NCI-H82 (cell line): ENCODE data around the gene KRT6C.

Source experiments
- DNase-seq: peaks from one replicate; lab custom pipeline; 2025; lab: John Stamatoyannopoulos, UW

The KRT6C gene

GRCh38 chr12:52434760-52435530 is 38.7 kb downstream of the KRT6C start:
- DNase-seq = no peak

DNA sequence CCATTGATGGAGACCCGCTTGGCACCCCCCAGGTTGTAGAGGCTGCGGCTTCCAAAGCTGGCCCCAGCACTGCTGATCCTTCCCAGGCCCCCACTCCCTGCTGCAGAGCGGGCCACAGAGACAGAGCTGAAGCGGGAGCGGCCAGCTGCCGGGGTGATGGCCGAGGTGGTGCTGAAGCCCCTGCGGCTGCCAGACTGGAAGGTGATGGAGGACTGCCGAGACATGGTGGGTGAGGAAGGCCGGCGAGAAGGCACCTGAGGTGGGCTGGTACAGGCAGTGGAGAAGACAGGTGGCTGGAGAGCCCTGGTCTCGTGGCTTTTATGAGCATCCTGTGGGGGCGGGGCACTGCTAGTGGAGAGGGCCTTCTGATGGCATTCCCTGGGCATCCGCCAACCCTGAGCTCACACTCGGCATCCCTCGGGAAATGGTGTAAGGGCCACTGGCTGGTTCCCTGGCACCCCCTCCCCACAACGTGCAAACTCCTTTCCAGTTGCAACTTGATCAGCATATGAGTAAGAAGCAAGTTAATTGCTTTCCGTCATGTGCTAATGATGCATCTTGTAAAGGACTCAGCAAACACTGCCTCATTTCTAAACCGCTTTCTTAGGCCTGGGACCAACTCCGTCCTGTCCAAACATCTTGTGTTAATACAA is 39.4 kb downstream of the KRT6C start, which contains the start of gene KRT75:
KRT75 (minus strand) TSS at position 291 of the 653 bp plus-strand sequence; CDS start at position 224, 67 bp downstream.
- DNase-seq = no peak

- no peak for DNase-seq
These were observed 40.0 kb downstream of the KRT6C start for GRCh38 chr12:52433501-52434080.

GRCh38 chr12:52432559-52433207 is 40.9 kb downstream of the KRT6C start:
- no peak for DNase-seq

DNA sequence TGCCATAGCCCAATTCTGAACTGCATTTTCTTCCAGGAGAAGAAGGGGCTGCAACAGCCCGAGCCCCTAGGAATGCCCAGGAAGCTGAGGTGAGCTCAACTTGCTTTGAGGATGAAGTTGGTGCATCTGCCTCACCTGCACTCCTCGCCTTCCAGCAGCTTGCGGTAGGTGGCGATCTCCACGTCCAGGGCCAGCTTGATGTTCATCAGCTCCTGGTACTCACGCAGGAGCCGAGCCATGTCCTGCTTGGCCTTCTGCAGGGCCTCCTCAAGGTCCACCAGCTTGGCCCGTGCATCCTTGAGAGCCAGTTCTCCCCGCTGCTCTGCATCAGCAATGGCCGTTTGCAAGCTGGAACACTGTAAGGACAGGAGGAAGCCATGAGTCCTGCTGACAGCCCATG is 45.5 kb downstream of the KRT6C start:
- no peak for DNase-seq

DNA sequence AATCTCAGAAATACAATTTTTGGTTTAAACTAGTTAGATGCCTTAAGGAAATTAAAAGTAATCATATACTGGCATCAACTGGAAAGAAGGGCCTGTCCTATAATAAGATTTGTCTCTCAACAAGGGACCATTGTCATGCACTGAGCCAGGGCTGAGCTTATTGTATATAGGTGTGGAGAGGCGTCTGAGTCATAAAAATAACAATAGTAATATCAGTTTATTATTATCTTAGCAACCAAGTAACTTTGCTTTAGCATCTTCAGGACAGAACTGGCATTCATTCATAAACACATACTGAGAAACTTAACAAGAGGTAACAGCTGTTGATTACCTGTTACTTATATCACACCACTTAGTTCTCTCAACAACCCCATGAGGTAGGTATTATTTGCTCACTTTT is 46.5 kb downstream of the KRT6C start:
- DNase-seq = no peak

DNA sequence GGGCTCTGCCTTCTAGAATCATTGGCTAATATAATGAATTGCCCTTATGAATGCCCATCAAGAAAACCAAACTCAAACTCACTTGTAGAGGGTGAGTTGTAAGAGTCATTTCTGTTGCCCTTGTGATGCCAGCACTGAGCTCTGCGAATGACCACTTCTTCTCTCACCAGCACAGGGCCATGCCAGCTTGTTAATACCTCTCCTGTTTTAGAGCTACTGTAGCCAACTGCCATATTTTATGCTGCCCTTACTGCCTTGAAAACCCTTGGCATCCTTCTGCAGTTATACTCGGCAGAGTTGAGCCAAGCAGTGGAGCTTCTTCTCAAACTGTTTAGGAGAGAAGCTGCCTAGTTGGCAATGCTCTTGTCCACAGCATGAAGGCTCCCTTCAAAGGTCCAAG is 47.6 kb downstream of the KRT6C start:
- no peak for DNase-seq

GRCh38 chr12:52425466-52425865 is 48.1 kb downstream of the KRT6C start:
- no peak for DNase-seq

DNA sequence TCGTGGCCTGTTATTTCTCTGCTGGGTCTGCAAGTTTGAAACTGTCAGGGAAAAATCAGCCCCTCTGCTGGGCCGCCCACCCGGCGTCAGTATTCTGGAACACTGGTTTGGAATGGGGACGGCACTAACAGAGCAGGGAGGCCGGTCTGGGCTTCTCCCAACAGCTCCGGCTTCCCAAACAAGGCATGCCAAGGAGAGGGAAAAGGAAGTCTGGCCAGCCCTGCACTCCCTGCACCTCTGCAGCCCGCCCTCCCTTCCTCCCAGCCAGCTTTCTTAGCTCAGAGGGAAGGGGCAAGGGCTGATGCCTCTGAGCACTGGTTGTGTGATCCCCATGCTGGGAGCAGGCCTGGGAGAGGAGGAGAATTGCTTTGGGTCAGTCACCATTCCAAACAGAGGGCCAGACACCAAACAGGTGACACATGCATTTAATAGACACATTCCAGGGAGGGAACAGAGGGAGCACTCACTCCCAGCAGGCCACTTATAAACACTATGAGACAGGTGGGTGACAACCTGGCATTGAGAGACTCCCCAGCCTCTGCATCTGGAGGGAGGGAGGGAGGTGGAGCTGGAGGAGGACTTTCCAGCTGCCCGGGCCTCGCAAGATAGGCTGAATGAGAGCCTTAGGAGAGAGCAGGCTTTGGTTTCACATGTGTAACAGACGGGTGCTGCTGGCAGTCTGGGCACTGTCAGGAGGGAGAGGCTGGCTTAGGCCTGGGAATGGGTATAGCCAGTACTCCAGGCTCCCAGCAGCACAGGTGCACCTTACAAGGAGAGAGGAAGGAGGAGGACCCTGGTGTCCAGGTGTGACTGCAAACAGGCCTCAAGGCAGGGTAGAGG is 49.7 kb downstream of the KRT6C start:
- DNase-seq = no peak

GRCh38 chr12:52423035-52423434 is 50.6 kb downstream of the KRT6C start:
- DNase-seq = no peak

DNA sequence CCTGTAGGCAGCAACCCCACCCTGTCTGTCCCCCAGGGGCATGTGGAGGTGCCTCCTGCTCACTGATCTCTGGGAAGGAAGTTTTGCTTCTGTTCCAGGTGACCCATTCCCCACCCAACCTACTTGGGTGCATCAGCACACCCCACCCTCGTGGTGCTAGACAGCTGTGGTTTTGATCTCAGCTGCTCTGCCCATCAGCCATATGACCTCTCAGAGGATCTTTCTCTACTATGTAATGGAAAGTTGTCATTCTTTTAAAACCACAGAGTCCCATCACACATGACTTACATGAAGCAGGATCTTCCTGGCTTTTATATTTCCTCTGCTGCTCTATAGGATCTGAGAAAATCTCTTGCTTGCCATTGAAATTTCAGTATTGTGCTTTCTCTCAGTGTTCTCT is 53.9 kb downstream of the KRT6C start:
- DNase-seq = no peak

- no peak for DNase-seq
These were observed 55.0 kb downstream of the KRT6C start for GRCh38 chr12:52418576-52419110.
